ELF-1 (cell line): Measurements from ENCODE around the gene SSBP3.

ENCODE experiments used
- DNase-seq: peaks from one replicate; pipeline ENCODE4 v3.0.0-alpha.2; 2016; ENCODE audit warnings: low read depth, low spot score

The SSBP3 gene

DNA sequence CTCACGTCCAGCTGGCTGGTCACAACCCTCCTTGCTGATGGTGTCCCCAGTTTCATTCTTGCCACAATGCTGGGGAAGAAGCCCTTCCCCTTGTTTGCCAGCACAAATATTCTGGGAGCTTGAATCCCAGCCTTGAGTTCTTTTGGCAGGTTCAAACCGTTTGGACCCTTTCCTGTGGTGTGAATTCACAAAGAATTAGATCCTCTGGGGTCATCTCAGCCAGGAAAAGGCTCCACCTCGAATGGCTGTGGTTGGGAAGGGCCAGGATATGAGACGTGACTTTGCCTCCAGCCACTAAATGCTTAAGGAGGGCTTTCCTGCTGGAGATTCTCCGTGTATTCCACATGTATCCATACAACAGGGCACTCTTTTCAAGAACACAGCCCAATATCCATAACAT lies 139.3 kb downstream of the SSBP3 start:
- DNase-seq: no peak

DNA sequence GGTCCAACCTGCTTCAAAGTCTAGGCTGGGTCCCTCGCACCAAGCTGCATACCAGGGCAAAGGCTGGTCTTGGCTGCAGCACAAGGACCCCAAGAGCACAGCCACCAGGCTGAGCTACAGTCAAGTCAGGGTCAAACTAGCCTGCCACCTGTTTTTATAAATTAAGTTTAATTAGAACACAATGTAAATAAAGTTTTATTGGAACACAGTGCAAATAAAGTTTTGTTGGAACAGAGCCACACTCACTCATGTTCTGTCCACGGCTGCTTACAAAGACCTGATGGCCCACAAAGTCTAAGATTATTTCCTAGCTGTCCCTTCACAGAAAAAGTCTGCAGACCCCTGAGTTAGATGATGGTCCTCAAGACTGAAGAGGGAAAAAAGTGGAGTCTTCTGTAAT lies 140.0 kb downstream of the SSBP3 start:
- no peak for DNase-seq

DNA sequence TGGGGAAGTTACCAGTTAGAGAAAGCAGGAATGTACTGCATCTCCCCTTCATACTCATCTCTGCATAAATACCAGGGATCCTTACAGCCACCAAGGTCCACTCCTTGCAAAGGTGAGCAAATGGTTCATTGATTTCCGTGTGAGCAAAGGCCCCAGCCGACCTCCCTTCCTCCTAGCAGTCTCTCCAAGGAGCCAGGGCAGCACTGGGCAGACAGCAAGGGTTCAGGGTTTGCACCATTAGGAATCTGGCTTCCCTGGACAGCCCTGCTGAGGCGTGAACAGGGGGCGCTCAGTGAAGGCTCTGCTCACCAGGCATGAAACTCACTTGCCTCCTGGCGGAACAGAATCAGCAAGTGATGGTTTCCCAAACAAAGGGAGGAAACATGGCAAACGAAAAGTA lies 140.5 kb downstream of the SSBP3 start:
- no peak for DNase-seq

- no peak for DNase-seq
These were observed 141.1 kb downstream of the SSBP3 start for GRCh38 chr1:54265126-54265525.

GRCh38 chr1:54263601-54264226 lies 142.5 kb downstream of the SSBP3 start:
- no peak for DNase-seq

GRCh38 chr1:54262244-54262643 lies 143.9 kb downstream of the SSBP3 start:
- DNase-seq: no peak

- no peak for DNase-seq
These were observed 145.4 kb downstream of the SSBP3 start for GRCh38 chr1:54260810-54261209.

GRCh38 chr1:54259546-54260140 lies 146.6 kb downstream of the SSBP3 start:
- no peak for DNase-seq

DNA sequence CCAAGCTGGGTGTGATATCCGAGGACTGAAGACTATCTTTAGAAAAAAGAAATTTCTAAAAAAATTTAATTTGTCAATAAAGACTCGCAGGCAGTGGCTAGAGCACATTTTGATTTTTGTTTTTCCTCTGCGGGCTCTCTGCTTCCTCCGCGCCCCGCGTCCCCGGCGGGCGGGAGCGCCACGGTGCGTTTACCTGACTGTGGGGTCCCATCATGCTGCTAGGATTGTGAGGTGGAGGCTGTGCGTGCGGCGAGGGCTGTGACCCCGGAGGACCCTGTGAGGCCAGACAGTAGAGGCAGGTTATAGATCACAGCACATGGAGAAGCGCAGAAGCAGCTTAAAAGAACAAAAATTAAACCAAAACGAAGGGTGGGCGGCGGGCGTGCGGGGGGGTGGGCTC lies 148.3 kb downstream of the SSBP3 start:
- no peak for DNase-seq

DNA sequence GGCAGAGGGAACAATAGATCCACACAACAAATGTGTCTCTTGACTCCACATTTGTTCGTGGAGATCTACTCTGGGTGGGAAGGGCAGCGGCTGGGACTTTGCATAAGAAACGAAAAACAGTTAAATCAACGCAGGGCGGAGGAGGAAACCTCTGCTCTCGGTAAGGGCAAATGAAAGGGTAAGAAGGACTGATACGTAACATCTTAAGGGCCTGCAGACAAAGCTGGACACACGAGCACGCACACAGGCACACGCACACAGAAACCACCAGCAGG lies 148.9 kb downstream of the SSBP3 start:
- DNase-seq: peak; percentile 23

DNA sequence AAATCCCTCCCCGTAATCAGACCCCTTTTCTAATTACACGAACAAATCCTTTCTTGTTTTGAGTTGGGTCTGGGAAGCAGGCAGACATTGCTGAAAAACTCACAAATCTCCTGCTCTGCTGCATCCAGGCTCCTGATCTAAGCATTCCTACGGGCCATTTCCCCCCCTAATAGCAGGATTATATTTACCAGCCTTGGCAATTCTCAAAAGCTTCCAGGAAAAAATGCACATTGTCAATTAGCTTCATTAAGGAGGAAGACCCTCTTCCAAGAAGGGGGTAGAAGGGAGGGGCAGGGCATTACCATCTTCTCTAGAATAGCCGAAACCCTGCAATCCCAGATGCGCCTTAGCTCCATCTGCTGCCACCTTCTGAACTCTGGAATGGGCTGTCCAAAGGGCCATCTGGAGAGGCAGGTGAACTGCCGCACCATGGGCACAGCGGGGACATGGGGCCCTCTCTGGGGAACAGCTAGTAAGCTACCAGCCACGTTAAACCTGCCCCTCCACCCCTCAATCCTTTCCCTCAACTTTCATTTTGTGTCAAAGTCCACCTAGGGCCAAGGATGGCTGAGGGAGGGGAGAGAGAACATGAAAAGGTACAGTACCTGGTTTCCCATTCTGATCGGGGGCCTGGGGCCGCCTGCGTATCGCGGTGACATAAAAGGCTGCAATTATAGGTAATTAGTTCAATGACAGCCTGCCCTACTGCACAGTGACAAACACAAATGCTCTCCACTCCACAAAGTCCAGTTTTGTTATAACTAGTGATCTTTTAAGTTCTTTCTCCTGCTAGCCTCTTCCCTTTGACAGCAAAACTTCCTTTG lies 149.5 kb downstream of the SSBP3 start:
- peak; percentile 39 for DNase-seq

GRCh38 chr1:54255026-54255702 lies 151.0 kb downstream of the SSBP3 start:
- no peak for DNase-seq

- DNase-seq: no peak
These were observed 152.1 kb downstream of the SSBP3 start for GRCh38 chr1:54254055-54254454.

DNA sequence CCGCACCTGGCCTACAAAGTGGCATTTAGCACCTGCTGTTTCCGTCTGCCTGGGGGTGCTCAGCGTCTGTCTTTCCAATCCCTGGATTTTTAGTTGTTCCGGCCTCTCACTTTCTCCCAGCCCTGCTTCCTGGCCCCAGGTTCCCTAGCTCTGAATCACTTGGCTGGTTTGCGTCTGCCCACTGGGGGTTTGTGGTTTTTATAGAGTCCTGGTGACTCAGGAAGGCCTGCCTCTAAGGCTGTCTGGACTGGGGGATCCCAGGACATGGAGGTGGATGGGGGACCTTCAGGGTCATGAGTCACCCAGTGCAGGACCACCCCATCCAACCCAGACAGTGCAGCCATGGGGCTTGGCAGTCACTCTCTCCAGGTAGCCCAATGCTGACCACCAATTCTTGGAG lies 152.7 kb downstream of the SSBP3 start:
- DNase-seq: peak; percentile 26

DNA sequence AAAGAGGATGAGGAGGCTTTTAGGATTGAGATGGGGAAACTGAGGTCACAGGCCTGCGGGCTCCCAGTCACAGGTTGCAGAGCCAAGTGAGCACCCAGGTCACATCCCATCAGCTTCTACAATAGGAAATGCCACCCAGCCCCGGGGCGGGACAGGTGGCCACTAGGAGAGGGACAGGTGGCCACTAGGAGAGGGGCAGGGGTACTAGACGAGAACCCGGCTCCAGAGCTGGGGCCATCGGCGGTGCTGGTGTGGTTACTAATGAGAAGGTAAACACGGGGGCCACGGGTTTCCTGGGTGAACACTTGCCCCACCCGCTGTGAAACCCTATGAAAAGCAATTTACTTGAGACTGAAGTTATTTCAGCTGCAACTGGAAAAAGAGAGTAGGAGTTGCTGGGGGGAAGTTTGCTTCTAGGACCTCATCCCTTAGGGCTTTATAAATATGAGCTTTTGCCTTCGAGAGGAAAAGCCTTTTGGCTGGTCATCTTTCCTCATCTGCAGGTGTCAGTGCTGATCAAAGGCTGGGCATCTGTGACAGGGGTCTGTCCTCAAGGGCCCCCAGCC lies 153.7 kb downstream of the SSBP3 start:
- DNase-seq: no peak

DNA sequence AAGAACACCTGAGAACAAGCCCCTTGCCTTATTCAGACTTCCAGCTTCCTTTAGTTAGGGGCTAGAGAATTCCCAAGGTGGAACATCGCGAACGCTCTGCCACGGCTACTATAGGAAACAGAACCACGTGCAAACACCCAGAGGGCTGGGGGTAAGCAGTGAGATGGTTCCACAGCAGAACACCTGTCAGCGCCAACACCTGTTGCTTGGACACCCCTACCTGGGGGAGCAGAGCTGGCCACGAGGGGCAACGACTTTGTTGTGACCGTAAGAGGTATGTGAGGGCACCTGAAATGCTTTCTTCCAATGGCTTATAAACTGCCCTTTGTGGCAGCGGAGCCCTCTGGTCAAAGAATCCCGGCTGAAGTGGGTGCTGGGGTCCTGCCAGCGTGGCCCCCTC lies 155.5 kb downstream of the SSBP3 start:
- DNase-seq: no peak

- DNase-seq: peak; percentile 69
These were observed 156.3 kb downstream of the SSBP3 start for GRCh38 chr1:54249819-54250435.

DNA sequence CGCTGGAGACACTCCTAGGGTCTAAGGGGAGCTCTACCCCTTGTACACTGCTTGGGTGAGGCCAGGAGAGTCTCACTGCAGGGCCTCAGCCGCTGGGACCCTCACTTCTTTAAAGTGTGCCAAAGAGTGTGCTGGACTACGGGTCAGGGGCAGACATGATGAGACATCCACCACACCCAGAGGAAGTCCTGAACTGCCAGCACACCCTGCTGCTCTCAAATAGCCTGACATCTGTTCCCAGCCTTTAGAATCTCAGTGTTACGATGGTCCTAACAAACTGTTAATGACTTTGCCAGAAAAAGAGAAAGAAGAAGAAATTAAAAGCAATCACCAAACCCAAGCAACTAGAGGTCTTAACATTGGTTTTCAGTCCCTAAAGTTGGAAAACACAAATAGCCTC lies 157.2 kb downstream of the SSBP3 start:
- no peak for DNase-seq

- no peak for DNase-seq
These were observed 158.2 kb downstream of the SSBP3 start for GRCh38 chr1:54247863-54248515.

DNA sequence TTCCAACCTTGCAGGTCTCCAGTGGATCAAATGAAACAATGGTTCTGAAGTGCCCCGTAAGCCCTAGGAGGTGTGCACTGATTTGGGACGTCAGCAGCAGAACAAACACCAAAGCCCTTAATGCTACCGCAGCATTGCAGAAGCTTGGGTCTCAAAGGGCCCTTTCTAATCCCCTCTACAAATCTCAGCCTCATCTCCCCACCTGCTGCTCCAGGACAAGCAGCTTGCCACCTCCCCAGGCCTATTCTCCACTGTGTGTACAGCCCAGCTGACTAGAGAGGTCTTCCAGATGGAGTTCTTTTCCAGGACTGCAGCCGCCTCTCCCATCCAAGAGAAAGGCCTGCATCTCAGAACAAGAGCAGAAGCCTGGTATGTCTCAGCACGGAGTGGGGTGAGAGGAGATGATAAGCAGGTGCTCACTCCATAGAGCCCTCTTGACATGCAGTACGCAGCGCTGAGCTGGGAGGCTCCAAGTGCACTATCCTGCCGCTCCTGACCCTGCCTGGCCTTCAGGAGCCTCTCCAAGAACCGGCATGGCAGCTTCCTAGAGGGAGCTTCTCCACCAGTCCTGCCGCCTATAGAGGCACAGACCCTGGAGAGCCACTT lies 160.0 kb downstream of the SSBP3 start:
- no peak for DNase-seq

- no peak for DNase-seq
These were observed 160.7 kb downstream of the SSBP3 start for GRCh38 chr1:54245501-54245900.
